Mucosa of descending colon (tissue), 3 donors: ENCODE measurements around the gene AP1B1. TPM values are rescaled to one million over a fixed set of nuclear protein-coding genes. Genes with fewer than 3 reads are reported as not detected.
A peak's percentile ranks its signal among the peaks of the same experiment; 100 is the strongest.

ENCODE experiments used
- ATAC-seq: fragments of 200-7000 bp; cut with Tn5 transposase; one replicate; pipeline ENCODE4 v1.9.1; 2020; ENCODE audit warnings: mild to moderate bottlenecking, moderate library complexity
- DNase-seq, 3 donors: peaks; one replicate each; pipeline ENCODE4 v3.0.0-alpha.2; 2020
- H3K36me3 ChIP-seq: fragments of 200-600 bp; one replicate; pipeline ENCODE4 v1.8.0; 2021; ENCODE audit warnings: low read depth, mild to moderate bottlenecking
- H3K4me1 ChIP-seq: fragments of 200-600 bp; one replicate; pipeline ENCODE4 v1.8.0; 2021; ENCODE audit warnings: low read depth, mild to moderate bottlenecking
- H3K4me3 ChIP-seq: fragments of 200-600 bp; one replicate; pipeline ENCODE4 v1.8.0; 2021; ENCODE audit warnings: mild to moderate bottlenecking
- H3K9me3 ChIP-seq: fragments of 200-600 bp; one replicate; pipeline ENCODE4 v1.8.0; 2021; ENCODE audit warnings: mild to moderate bottlenecking
- intact Hi-C, 2 donors: fragments of 100-400 bp; cut with DNase I in 1 of 2; cut with micrococcal nuclease in 1 of 2; formaldehyde crosslinking; loops; one replicate each; pipeline versions ENCODE4 v1.11.0 to v1.11.1; 2022; cut with DNase I, micrococcal nuclease
- microRNA-seq: library from miRNA; unstranded; fragments of <30 nt; microRNA quantifications from one replicate; pipeline ENCODE4, GENCODE V29; 2019
- total RNA-seq, 3 donors: library from RNA; stranded (reverse); fragmentation: NEBNext Ultra II Directional in 2 of 3; extraction: Animal tissue kit (Norgen Biotek cat#: 25700) in 2 of 3; gene quantifications; one replicate each; pipeline versions ENCODE4 v1.2.1 to v1.2.4, GENCODE V29; 2021 to 2023
- TF ChIP-seq, protein P1 (sequence below): fragments of 200-600 bp; IDR thresholded peaks from one replicate; pipeline ENCODE4 v1.8.0; 2022; ENCODE audit warnings: antibody characterized with exemption, mild to moderate bottlenecking
- donor health status: DM: no; HTN: no; CAD: no; lungs with moderate emphysema.
- donor health status: DM: no; HTN: no; CAD: no.
- donor health status: DM: no; HTN: yes; CAD: no.

Gene AP1B1
- total RNA-seq, 3 donors from 2014 or later, result 74.4 to 105 (median 88.8) TPM

DNA sequence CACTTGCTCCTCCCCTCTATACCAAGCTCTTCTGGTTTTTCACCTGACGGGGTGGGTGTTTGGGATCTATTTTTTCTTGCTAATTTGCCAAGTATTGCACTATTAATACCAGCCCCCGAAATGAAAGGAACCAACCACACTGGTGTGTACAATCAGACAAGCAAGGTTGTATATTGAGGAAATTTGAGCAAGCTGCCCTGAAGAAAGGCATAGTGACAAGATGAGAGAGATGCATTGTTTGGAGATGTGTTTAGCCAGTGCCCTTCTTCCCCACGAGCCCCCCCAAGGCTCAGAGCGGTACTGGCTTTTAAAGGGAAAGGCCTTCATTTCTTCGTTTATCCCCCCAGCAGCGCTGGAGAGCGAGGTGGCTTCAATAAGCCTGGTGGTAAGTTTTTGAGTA is 97.2 kb downstream of the AP1B1 start:
- Histone ChIP-seq H3K36me3 (peaks cover 18% of the 10 kb centered on the region), H3K4me1 (no peaks in the 10 kb centered on the region), H3K4me3 (no peak overlapping the region), H3K9me3 (no peaks in the 10 kb centered on the region)
- DNase-seq (no peak), ATAC-seq (no peak)
- intact Hi-C loops, result no loop called here
- TF ChIP-seq, protein P1, sequence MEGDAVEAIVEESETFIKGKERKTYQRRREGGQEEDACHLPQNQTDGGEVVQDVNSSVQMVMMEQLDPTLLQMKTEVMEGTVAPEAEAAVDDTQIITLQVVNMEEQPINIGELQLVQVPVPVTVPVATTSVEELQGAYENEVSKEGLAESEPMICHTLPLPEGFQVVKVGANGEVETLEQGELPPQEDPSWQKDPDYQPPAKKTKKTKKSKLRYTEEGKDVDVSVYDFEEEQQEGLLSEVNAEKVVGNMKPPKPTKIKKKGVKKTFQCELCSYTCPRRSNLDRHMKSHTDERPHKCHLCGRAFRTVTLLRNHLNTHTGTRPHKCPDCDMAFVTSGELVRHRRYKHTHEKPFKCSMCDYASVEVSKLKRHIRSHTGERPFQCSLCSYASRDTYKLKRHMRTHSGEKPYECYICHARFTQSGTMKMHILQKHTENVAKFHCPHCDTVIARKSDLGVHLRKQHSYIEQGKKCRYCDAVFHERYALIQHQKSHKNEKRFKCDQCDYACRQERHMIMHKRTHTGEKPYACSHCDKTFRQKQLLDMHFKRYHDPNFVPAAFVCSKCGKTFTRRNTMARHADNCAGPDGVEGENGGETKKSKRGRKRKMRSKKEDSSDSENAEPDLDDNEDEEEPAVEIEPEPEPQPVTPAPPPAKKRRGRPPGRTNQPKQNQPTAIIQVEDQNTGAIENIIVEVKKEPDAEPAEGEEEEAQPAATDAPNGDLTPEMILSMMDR, result no peak

DNA sequence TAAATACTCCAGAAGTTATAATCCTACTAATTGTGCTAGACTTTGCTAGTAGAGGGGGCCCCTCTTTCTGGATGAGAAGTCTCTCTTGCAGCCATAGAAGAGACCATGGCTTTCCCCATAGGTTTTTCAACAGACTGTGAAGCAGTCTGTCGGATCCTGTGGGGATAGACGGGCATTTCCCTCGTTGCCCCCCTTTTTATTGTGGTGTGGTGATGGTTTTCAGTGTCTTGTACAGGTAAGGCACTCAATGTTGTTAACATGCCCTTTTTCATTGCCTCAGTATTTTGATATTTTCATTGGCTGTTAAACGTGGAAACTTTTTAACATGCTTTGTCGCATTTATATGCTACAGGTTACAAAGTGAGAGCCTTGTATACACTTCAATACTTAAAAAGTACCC is 98.3 kb downstream of the AP1B1 start:
- Histone ChIP-seq H3K9me3 (no peaks in the 10 kb centered on the region), H3K36me3 (peaks cover 13% of the 10 kb centered on the region), H3K4me1 (no peaks in the 10 kb centered on the region), H3K4me3 (no peak overlapping the region)
- TF ChIP-seq, protein P1, result no peak
- ATAC-seq (no peak), DNase-seq (no peak)
- intact Hi-C loops, result no loop called here

DNA sequence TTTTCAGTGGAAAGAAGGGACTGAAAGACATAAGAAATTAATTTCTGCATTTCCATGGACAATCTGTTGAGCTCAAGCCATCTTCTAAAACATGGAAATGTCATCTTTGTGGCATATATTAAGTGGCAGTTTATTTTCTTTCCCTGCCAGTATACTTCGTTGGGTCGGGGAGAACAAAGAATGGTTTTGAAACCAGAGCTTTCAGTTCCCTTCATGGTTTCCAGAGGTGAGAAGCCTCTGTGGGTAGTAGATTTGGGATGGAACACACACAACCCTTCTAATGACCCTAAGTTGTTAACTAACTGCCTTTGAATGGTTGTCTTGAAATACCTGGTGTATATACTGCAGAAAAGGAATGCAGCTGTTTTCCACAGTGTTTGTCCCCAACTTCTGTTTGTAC is 99.5 kb downstream of the AP1B1 start:
- intact Hi-C loops, result no loop called here
- ATAC-seq (no peak), DNase-seq (no peak)
- TF ChIP-seq, protein P1, result no peak
- Histone ChIP-seq H3K4me1 (no peaks in the 10 kb centered on the region), H3K9me3 (no peaks in the 10 kb centered on the region), H3K36me3 (peaks cover 18% of the 10 kb centered on the region), H3K4me3 (no peak overlapping the region)

DNA sequence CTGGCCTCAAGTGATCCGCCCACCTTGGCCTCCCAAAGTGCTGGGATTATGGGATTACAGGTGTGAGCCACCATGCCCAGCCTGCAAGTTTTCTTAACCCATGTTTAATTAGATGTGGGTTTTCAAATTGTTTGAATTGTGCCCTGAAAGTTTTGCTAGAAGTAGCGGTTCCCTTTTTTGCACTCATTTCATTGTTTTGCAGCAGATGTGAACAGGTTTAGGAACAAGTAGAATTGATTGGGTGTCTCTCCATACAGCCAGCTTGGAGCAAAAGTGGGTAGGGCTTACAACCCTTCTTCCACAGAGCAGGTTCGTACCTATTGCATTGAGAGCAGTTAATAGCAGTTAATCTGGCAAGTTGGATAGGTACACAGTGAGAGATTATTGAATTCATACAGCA is 104.2 kb downstream of the AP1B1 start:
- no peak for ATAC-seq
- intact Hi-C loops, result no loop called here
- no peak for DNase-seq
- Histone ChIP-seq H3K4me3 (no peak overlapping the region), H3K9me3 (no peaks in the 10 kb centered on the region), H3K4me1 (no peaks in the 10 kb centered on the region), H3K36me3 (peaks cover 20% of the 10 kb centered on the region)
- TF ChIP-seq, protein P1, result no peak

DNA sequence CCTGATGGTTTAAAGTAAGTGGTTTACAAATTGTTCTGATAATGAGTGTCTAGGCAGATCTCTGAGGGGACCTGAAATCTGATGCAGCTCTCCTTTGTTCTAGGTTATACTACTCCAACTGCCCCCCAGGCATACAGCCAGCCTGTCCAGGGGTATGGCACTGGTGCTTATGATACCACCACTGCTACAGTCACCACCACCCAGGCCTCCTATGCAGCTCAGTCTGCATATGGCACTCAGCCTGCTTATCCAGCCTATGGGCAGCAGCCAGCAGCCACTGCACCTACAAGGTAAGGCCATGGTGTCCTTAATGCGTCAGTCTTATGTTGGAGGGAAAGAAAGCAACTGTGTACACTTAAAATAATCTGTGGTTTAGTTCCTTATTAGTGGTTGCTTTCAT is 110.4 kb downstream of the AP1B1 start:
- Histone ChIP-seq H3K4me1 (peaks cover 24% of the 10 kb centered on the region), H3K9me3 (no peaks in the 10 kb centered on the region), H3K36me3 (no peaks in the 10 kb centered on the region), H3K4me3 (no peak overlapping the region)
- intact Hi-C loops, result no loop called here
- TF ChIP-seq, protein P1, result no peak
- DNase-seq (no peak), ATAC-seq (no peak)

Small RNAs within 50 kb of the gene (microRNA-seq; reads per million reads assigned to microRNA genes)
- 32.8 reads per million, percentile 48 among the genes with 10 or more reads in this experiment for gene MIR3653

Other genes starting within 250 kb of the AP1B1 start
- 1 to 10 TPM; 1.6 to 4.3 (median 3.0) TPM for gene EMID1, start 182.7 kb downstream of the AP1B1 start, total RNA-seq
- 10 to 100 TPM; 13.3 to 26.1 (median 19.1) TPM for gene RHBDD3, start 120.6 kb downstream of the AP1B1 start, total RNA-seq
- gene EWSR1, start 120.3 kb downstream of the AP1B1 start, total RNA-seq, result 100 to 1,000 TPM; 176 to 227 (median 179) TPM
- gene GAS2L1, start 81.9 kb downstream of the AP1B1 start, total RNA-seq, result 10 to 100 TPM; 19.7 to 34.7 (median 24.7) TPM
- gene RASL10A, start 72.9 kb downstream of the AP1B1 start, total RNA-seq, result 1 to 10 TPM; 1.1 to 2.3 (median 1.4) TPM
- gene RFPL1, start 50.0 kb upstream of the AP1B1 start, total RNA-seq, result not detected
- gene NEFH, start 91.6 kb upstream of the AP1B1 start, total RNA-seq, result 1 to 10 TPM in 1 of 3 donors, under 1 TPM in 2; 0.19 to 2.3 (median 0.23) TPM
- 10 to 100 TPM; 26.6 to 70.5 (median 27.3) TPM for gene THOC5, start 165.2 kb upstream of the AP1B1 start, total RNA-seq
- gene NIPSNAP1, start 192.5 kb upstream of the AP1B1 start, total RNA-seq, result 10 to 100 TPM; 22.1 to 56.5 (median 42.8) TPM
- 10 to 100 TPM; 32.3 to 45.2 (median 43.1) TPM for gene NF2, start 215.1 kb upstream of the AP1B1 start, total RNA-seq